IPS-20b (cell line): ENCODE results near the gene ZSWIM5.
"Not testable (repeated sequence)": the region's sequence is repeated elsewhere in the genome, so short reads cannot be mapped to it uniquely, and the experiment has no call there.

ENCODE experiments used
- H3K27ac ChIP-seq: one replicate; pipeline ENCODE4 v1.5.1; 2013; ENCODE audit warnings: low read length
- H3K27me3 ChIP-seq: 2 replicates; pipeline ENCODE4 v1.6.1; 2013; ENCODE audit warnings: mild to moderate bottlenecking, low read length, inconsistent platforms; ENCODE audit not compliant: insufficient read depth
- H3K36me3 ChIP-seq: 2 replicates; pipeline ENCODE4 v1.6.1; 2013; ENCODE audit warnings: low read depth, mild to moderate bottlenecking, inconsistent platforms, low read length, moderate library complexity; ENCODE audit not compliant: insufficient read depth
- H3K4me1 ChIP-seq: 2 replicates; pipeline ENCODE4 v1.6.1; 2013; ENCODE audit warnings: mild to moderate bottlenecking, control low read depth, inconsistent platforms, low read length, moderate library complexity; ENCODE audit not compliant: insufficient read depth
- H3K4me3 ChIP-seq: 2 replicates; pipeline ENCODE4 v1.5.1; 2013; ENCODE audit warnings: mild to moderate bottlenecking, low read length, inconsistent platforms
- H3K9ac ChIP-seq: 2 replicates; pipeline ENCODE4 v1.6.1; 2013; ENCODE audit warnings: low read depth, mild to moderate bottlenecking, inconsistent platforms, low read length, moderate library complexity
- H3K9me3 ChIP-seq: 2 replicates; pipeline ENCODE4 v1.6.1; 2013; ENCODE audit warnings: mild to moderate bottlenecking, low read depth, low read length, inconsistent platforms; ENCODE audit not compliant: insufficient read depth

ZSWIM5 gene

GRCh38 chr1:45008076-45008475 is 198.3 kb downstream of the ZSWIM5 start:
- Histone ChIP-seq H3K9ac (no peak overlapping the region), H3K9me3 (no peaks in the 10 kb centered on the region), H3K27ac (no peak overlapping the region), H3K36me3 (peaks cover 52% of the 10 kb centered on the region), H3K4me1 (peaks cover 5% of the 10 kb centered on the region; the same call in 1 of the 2 replicates), H3K27me3 (no peaks in the 10 kb centered on the region), H3K4me3 (no peak overlapping the region)

GRCh38 chr1:45007311-45007710 is 199.1 kb downstream of the ZSWIM5 start:
- peaks cover 5% of the 10 kb centered on the region; the same call in 1 of the 2 replicates for H3K4me1 ChIP-seq
- H3K4me3 ChIP-seq: no peak overlapping the region
- peaks cover 60% of the 10 kb centered on the region for H3K36me3 ChIP-seq
- no peaks in the 10 kb centered on the region for H3K9me3 ChIP-seq
- H3K9ac ChIP-seq: no peak overlapping the region
- H3K27ac ChIP-seq: no peak overlapping the region
- no peaks in the 10 kb centered on the region for H3K27me3 ChIP-seq

- Histone ChIP-seq H3K27me3 (no peaks in the 10 kb centered on the region), H3K9me3 (no peaks in the 10 kb centered on the region), H3K9ac (no peak overlapping the region), H3K36me3 (peaks cover 63% of the 10 kb centered on the region), H3K4me3 (no peak overlapping the region), H3K27ac (no peak overlapping the region), H3K4me1 (no peaks in the 10 kb centered on the region)
These were observed 200.6 kb downstream of the ZSWIM5 start for GRCh38 chr1:45005761-45006160.

GRCh38 chr1:45004281-45004920 is 202.0 kb downstream of the ZSWIM5 start:
- Histone ChIP-seq H3K27ac (no peak overlapping the region), H3K36me3 (peaks cover 63% of the 10 kb centered on the region), H3K27me3 (no peaks in the 10 kb centered on the region), H3K4me3 (no peak overlapping the region), H3K4me1 (no peaks in the 10 kb centered on the region), H3K9ac (no peak overlapping the region), H3K9me3 (no peaks in the 10 kb centered on the region)

GRCh38 chr1:45003741-45004140 is 202.7 kb downstream of the ZSWIM5 start:
- no peak overlapping the region for H3K27ac ChIP-seq
- no peaks in the 10 kb centered on the region for H3K27me3 ChIP-seq
- no peaks in the 10 kb centered on the region for H3K4me1 ChIP-seq
- H3K9me3 ChIP-seq: no peaks in the 10 kb centered on the region
- peaks cover 57% of the 10 kb centered on the region for H3K36me3 ChIP-seq
- H3K4me3 ChIP-seq: no peak overlapping the region
- no peak overlapping the region for H3K9ac ChIP-seq

- Histone ChIP-seq H3K9me3 (no peaks in the 10 kb centered on the region), H3K4me1 (no peaks in the 10 kb centered on the region), H3K4me3 (no peak overlapping the region), H3K27me3 (no peaks in the 10 kb centered on the region), H3K27ac (no peak overlapping the region), H3K36me3 (peaks cover 49% of the 10 kb centered on the region), H3K9ac (no peak overlapping the region)
These were observed 203.5 kb downstream of the ZSWIM5 start for GRCh38 chr1:45002650-45003645.

- H3K9me3 ChIP-seq: not testable (repeated sequence)
- peaks cover 35% of the 10 kb centered on the region for H3K36me3 ChIP-seq
These were observed 204.8 kb downstream of the ZSWIM5 start for GRCh38 chr1:45001576-45001975.

GRCh38 chr1:45001011-45001481 is 205.4 kb downstream of the ZSWIM5 start:
- Histone ChIP-seq H3K27ac (no peak overlapping the region), H3K9me3 (no peaks in the 10 kb centered on the region), H3K27me3 (no peaks in the 10 kb centered on the region), H3K4me1 (no peaks in the 10 kb centered on the region), H3K9ac (no peak overlapping the region), H3K4me3 (no peak overlapping the region), H3K36me3 (peaks cover 35% of the 10 kb centered on the region)

More at GRCh38 chr1:45001576-45001975, 204.8 kb downstream of the ZSWIM5 start:
- not testable (repeated sequence) for H3K27ac ChIP-seq, H3K9ac ChIP-seq, H3K4me1 ChIP-seq, H3K27me3 ChIP-seq, H3K4me3 ChIP-seq

- H3K27me3 ChIP-seq: no peaks in the 10 kb centered on the region
- no peaks in the 10 kb centered on the region for H3K9me3 ChIP-seq
- H3K4me1 ChIP-seq: no peaks in the 10 kb centered on the region
- H3K9ac ChIP-seq: no peak overlapping the region
- H3K36me3 ChIP-seq: peaks cover 22% of the 10 kb centered on the region
- no peak overlapping the region for H3K27ac ChIP-seq
- no peak overlapping the region for H3K4me3 ChIP-seq
These were observed 207.2 kb downstream of the ZSWIM5 start for GRCh38 chr1:44999232-44999631.

- Histone ChIP-seq H3K9me3 (no peaks in the 10 kb centered on the region), H3K27me3 (no peaks in the 10 kb centered on the region), H3K27ac (no peak overlapping the region), H3K9ac (no peak overlapping the region), H3K36me3 (no peaks in the 10 kb centered on the region), H3K4me1 (no peaks in the 10 kb centered on the region), H3K4me3 (no peak overlapping the region)
These were observed 210.8 kb downstream of the ZSWIM5 start for GRCh38 chr1:44995467-44996238.

GRCh38 chr1:44994309-44994898 is 212.0 kb downstream of the ZSWIM5 start:
- Histone ChIP-seq H3K4me1 (no peaks in the 10 kb centered on the region), H3K36me3 (no peaks in the 10 kb centered on the region), H3K4me3 (no peak overlapping the region), H3K27me3 (no peaks in the 10 kb centered on the region), H3K9me3 (no peaks in the 10 kb centered on the region), H3K9ac (no peak overlapping the region), H3K27ac (no peak overlapping the region)
